Measurements from ENCODE around the gene JADE2. TPM values are rescaled to one million over a fixed set of nuclear protein-coding genes. Genes with fewer than 3 reads are reported as not detected.
A peak's percentile ranks its signal among the peaks of the same experiment; 100 is the strongest.

JADE2 gene
- total RNA-seq, 2 donors from 2014 or later, result 28.0 to 41.0 TPM

GRCh38 chr5:134570365-134570758 lies 44.9 kb downstream of the JADE2 start:
- ATAC-seq, result no peak
- Histone ChIP-seq H3K4me3 (no peak overlapping the region), H3K27me3 (no peaks in the 10 kb centered on the region), H3K36me3 (replicated peaks in 1 of 2; ENCODE audit: insufficient read depth in 1 of 2, low read depth in 2 of 2) (peaks cover 9 to 25% of the 10 kb centered on the region in 2 donors), H3K9me3 (no peaks in the 10 kb centered on the region), H3K4me1 (peaks cover 22% of the 10 kb centered on the region), H3K27ac (no peak overlapping the region)
- intact Hi-C loops (cut with DNase I), result loop anchor here (10.0 kb wide), 1 partner anchor 166 kb away; no protein-coding TSS in a partner anchor
- WGBS, 2 donors, result 92% methylated on average over 9 of the region's 9 CpGs
- no peak for DNase-seq
- TF ChIP-seq CTCF (IDR thresholded peaks at IDR 0.05) (no peak), POLR2A (IDR thresholded peaks at IDR 0.05) (no peak)

GRCh38 chr5:134570886-134571285 lies 45.4 kb downstream of the JADE2 start:
- H3K27me3 ChIP-seq, result no peaks in the 10 kb centered on the region
- intact Hi-C loops (cut with DNase I), result loop anchor here (10.0 kb wide), 1 partner anchor 166 kb away; no protein-coding TSS in a partner anchor
- no peak overlapping the region for H3K27ac ChIP-seq
- ATAC-seq (no peak), DNase-seq (peak in 1 of 4 donors; percentile 41)
- WGBS, 2 donors, result 80 to 82% methylated on average over 6 of the region's 6 CpGs
- TF ChIP-seq CTCF (IDR thresholded peaks at IDR 0.05), result no peak
- TF ChIP-seq POLR2A (IDR thresholded peaks at IDR 0.05), result no peak
- no peaks in the 10 kb centered on the region for H3K9me3 ChIP-seq
- H3K36me3 ChIP-seq (replicated peaks in 1 of 2; ENCODE audit: insufficient read depth in 1 of 2, low read depth in 2 of 2), result peaks cover 7 to 23% of the 10 kb centered on the region in 2 donors
- no peak overlapping the region for H3K4me3 ChIP-seq
- peaks cover 22% of the 10 kb centered on the region for H3K4me1 ChIP-seq

- intact Hi-C loops (cut with DNase I), result loop anchor here (10.0 kb wide), 1 partner anchor 167 kb away; no protein-coding TSS in a partner anchor
- Histone ChIP-seq H3K4me1 (peaks cover 30% of the 10 kb centered on the region), H3K36me3 (replicated peaks in 1 of 2; ENCODE audit: insufficient read depth in 1 of 2, low read depth in 2 of 2) (peaks cover 0 to 15% of the 10 kb centered on the region in 2 donors), H3K9me3 (no peaks in the 10 kb centered on the region), H3K27me3 (no peaks in the 10 kb centered on the region), H3K27ac (no peak overlapping the region), H3K4me3 (no peak overlapping the region)
- TF ChIP-seq POLR2A (IDR thresholded peaks at IDR 0.05), result no peak
- no peak for TF ChIP-seq CTCF (IDR thresholded peaks at IDR 0.05)
- ATAC-seq, result no peak
- 89 to 95% methylated on average over 20 of the region's 20 CpGs for WGBS, 2 donors
- no peak for DNase-seq
These were observed 46.4 kb downstream of the JADE2 start for GRCh38 chr5:134571693-134572405.

GRCh38 chr5:134572811-134573210 lies 47.3 kb downstream of the JADE2 start:
- no peak overlapping the region for H3K27ac ChIP-seq
- 95% methylated on average over 4 of the region's 4 CpGs; no CpG with 5 or more reads in 1 of the 2 donors for WGBS, 2 donors
- intact Hi-C loops (cut with DNase I), result loop anchor here (10.0 kb wide), 1 partner anchor 168 kb away; no protein-coding TSS in a partner anchor

More at GRCh38 chr5:134572811-134573210, 47.3 kb downstream of the JADE2 start:
- ATAC-seq (no peak), DNase-seq (no peak)
- Histone ChIP-seq H3K9me3 (no peaks in the 10 kb centered on the region), H3K4me1 (peaks cover 32% of the 10 kb centered on the region), H3K36me3 (replicated peaks in 1 of 2; ENCODE audit: insufficient read depth in 1 of 2, low read depth in 2 of 2) (peaks cover 0 to 11% of the 10 kb centered on the region in 2 donors), H3K27me3 (no peaks in the 10 kb centered on the region), H3K4me3 (no peak overlapping the region)
- TF ChIP-seq CTCF (IDR thresholded peaks at IDR 0.05) (no peak), POLR2A (IDR thresholded peaks at IDR 0.05) (no peak)
